HepG2 (cell line): ENCODE results near the gene NRDC. TPM values are rescaled to one million over a fixed set of nuclear protein-coding genes. Genes with fewer than 3 reads are reported as not detected.

Experiments used
- ATAC-seq: fragments of 200-7000 bp; cut with Tn5 transposase; 3 replicates; pipeline ENCODE4 v1.9.1; 2020; ENCODE audit warnings: mild to moderate bottlenecking, moderate library complexity
- BruUV-seq: library from RNA; stranded (reverse); fragments of 400-500 nt; replicated peaks from 2 replicates; lab custom pipeline; 2021; lab: Mats Ljungman, UMichigan
- CTCF ChIA-PET: fragments of 300-600 bp; formaldehyde crosslinking; extraction: SDS; loops from one replicate; lab custom pipeline; 2021; ENCODE audit warnings: low total read pairs, inconsistent platforms, low intra/inter-chr PET ratio; lab: Yijun Ruan, JAX
- POLR2A ChIA-PET: fragments of 350-600 bp; sonication (Branson Sonifier 250); formaldehyde crosslinking; loops from one replicate; lab custom pipeline; 2020; ENCODE audit warnings: antibody characterized with exemption, inconsistent platforms; lab: Yijun Ruan, JAX
- DNase-seq: peaks from one replicate; pipeline ENCODE4 v3.0.0-alpha.2; 2015; ENCODE audit warnings: low spot score
- FAIRE-seq: peaks from 3 replicates; lab custom pipeline; 2011; peaks lifted over from hg19 to GRCh38; lab: Jason Lieb, UNC
- H2AFZ ChIP-seq: one replicate; pipeline ENCODE4 v1.6.1; 2011; ENCODE audit warnings: low read length, inconsistent platforms
- H3K27ac ChIP-seq: fragments of 300-600 bp; 3 replicates; pipeline ENCODE4 v1.8.0; 2011; ENCODE audit warnings: mixed run types, mild to moderate bottlenecking, mixed read lengths, low read length, inconsistent platforms; ENCODE audit not compliant: insufficient read depth; ENCODE audit errors: extremely low read length
- H3K27me3 ChIP-seq, 2 experiments: fragments of 200-600 bp in 1 of 2; 2 replicates in 1 of 2; 3 replicates in 1 of 2; pipeline versions ENCODE4 v1.6.0 to v1.8.0; 2011; ENCODE audit warnings: low read length in 2 of 2, mild to moderate bottlenecking in 2 of 2, moderate library complexity in 2 of 2, inconsistent platforms in 1 of 2; ENCODE audit not compliant: insufficient read depth in 2 of 2, control insufficient read depth in 1 of 2
- H3K36me3 ChIP-seq, 2 experiments: fragments of 200-600 bp in 1 of 2; replicated peaks in 1 of 2; 2 replicates in 1 of 2; 3 replicates in 1 of 2; pipeline versions ENCODE4 v1.5.1 to v1.8.0; 2011; ENCODE audit warnings: low read length in 2 of 2, inconsistent platforms in 1 of 2; ENCODE audit not compliant: insufficient read depth in 2 of 2, control insufficient read depth in 1 of 2
- H3K4me1 ChIP-seq: 2 replicates; pipeline ENCODE4 v1.5.1; 2012; ENCODE audit warnings: low read length, inconsistent platforms; ENCODE audit not compliant: insufficient read depth
- H3K4me2 ChIP-seq: 2 replicates; pipeline ENCODE4 v1.6.0; 2011; ENCODE audit warnings: low read depth, low read length, inconsistent platforms
- H3K4me3 ChIP-seq, 3 experiments: fragments of 200-600 bp in 1 of 3; sonication (generic), shearing (Covaris generic) in 1 of 3; replicated peaks in 1 of 3; 2 replicates each; pipeline ENCODE4 v1.5.1; 2011 to 2016; ENCODE audit warnings: low read length in 3 of 3, inconsistent platforms in 2 of 3, low read depth in 2 of 3, mild to moderate bottlenecking in 2 of 3, control low read depth in 1 of 3, mixed read lengths in 1 of 3; ENCODE audit not compliant: insufficient read depth in 1 of 3
- H3K79me2 ChIP-seq: one replicate; pipeline ENCODE4 v1.6.1; 2011; ENCODE audit warnings: low read length, inconsistent platforms; ENCODE audit not compliant: insufficient read depth
- H3K9ac ChIP-seq: 2 replicates; pipeline ENCODE4 v1.6.0; 2011; ENCODE audit warnings: mild to moderate bottlenecking, low read depth, low read length, inconsistent platforms; ENCODE audit not compliant: insufficient read depth
- H3K9me3 ChIP-seq: 2 replicates; pipeline ENCODE4 v1.5.1; 2012; ENCODE audit warnings: mild to moderate bottlenecking, low read length
- H4K20me1 ChIP-seq: 2 replicates; pipeline ENCODE4 v1.6.0; 2011; ENCODE audit warnings: inconsistent platforms, mild to moderate bottlenecking, low read length, moderate library complexity; ENCODE audit not compliant: insufficient read depth
- BCL3 ChIP-seq: sonication (generic); formaldehyde crosslinking; IDR thresholded peaks from 2 replicates; pipeline ENCODE4 v1.5.1; 2020; ENCODE audit warnings: mild to moderate bottlenecking, missing genetic modification reagents, moderate library complexity
- CREB1 ChIP-seq, 2 experiments: fragments of 450-650 bp in 1 of 2; IDR thresholded peaks; 2 replicates each; pipeline ENCODE4 v1.6.1; 2016 to 2017; ENCODE audit warnings: control low read depth in 1 of 2, mild to moderate bottlenecking in 1 of 2, missing compliant biosample characterization in 1 of 2, missing genetic modification characterization in 1 of 2
- DMAP1 ChIP-seq: IDR thresholded peaks from 2 replicates; pipeline ENCODE4 v1.6.1; 2016
- EP300 ChIP-seq, 3 experiments: sonication (generic) in 1 of 3; formaldehyde crosslinking in 1 of 3; IDR thresholded peaks; 2 replicates each; pipeline versions ENCODE4 v1.5.1 to v1.6.1; 2011 to 2020; ENCODE audit warnings: low read depth in 2 of 3, low read length in 2 of 3, borderline replicate concordance in 1 of 3, improper control_type of control experiment in 1 of 3, mild to moderate bottlenecking in 1 of 3, missing genetic modification reagents in 1 of 3, moderate library complexity in 1 of 3
- FOSL2 ChIP-seq: sonication (generic); formaldehyde crosslinking; IDR thresholded peaks from 2 replicates; pipeline ENCODE4 v1.4.0; 2020; ENCODE audit warnings: missing genetic modification reagents
- FOXP1 ChIP-seq, 2 experiments: fragments of 450-650 bp in 1 of 2; IDR thresholded peaks; 2 replicates each; pipeline ENCODE4 v1.6.1; 2017 to 2018; ENCODE audit warnings: antibody characterized with exemption in 1 of 2
- HDAC6 ChIP-seq: fragments of 200-600 bp; sonication (generic); IDR thresholded peaks from 2 replicates; pipeline ENCODE4 v1.7.0; 2017; ENCODE audit warnings: mild to moderate bottlenecking, antibody characterized with exemption, low read length, low read depth
- HMG20B ChIP-seq: conservative IDR thresholded peaks from 2 replicates; pipeline ENCODE4 v1.6.1; 2016; ENCODE audit warnings: missing genetic modification reagents, missing compliant biosample characterization
- JUN ChIP-seq: sonication (generic); formaldehyde crosslinking; IDR thresholded peaks from 2 replicates; pipeline ENCODE4 v1.4.0; 2020; ENCODE audit warnings: mild to moderate bottlenecking, missing genetic modification reagents
- KLF13 ChIP-seq: sonication (generic); formaldehyde crosslinking; IDR thresholded peaks from 2 replicates; pipeline ENCODE4 v1.4.0; 2020; ENCODE audit warnings: mild to moderate bottlenecking, missing genetic modification reagents
- MAFK ChIP-seq, 2 experiments: IDR thresholded peaks in 1 of 2; conservative IDR thresholded peaks in 1 of 2; 2 replicates each; pipeline ENCODE4 v1.6.1; 2011; ENCODE audit warnings: improper control_type of control experiment in 2 of 2, low read length in 2 of 2
- RERE ChIP-seq: IDR thresholded peaks from 2 replicates; pipeline ENCODE4 v1.6.1; 2016; ENCODE audit warnings: low read depth, missing genetic modification reagents, missing compliant biosample characterization
- SIX1 ChIP-seq: sonication (generic); formaldehyde crosslinking; IDR thresholded peaks from 2 replicates; pipeline ENCODE4 v1.4.0; 2020; ENCODE audit warnings: missing genetic modification reagents, borderline replicate concordance
- XRCC5 ChIP-seq: fragments of 200-400 bp; formaldehyde crosslinking; optimal IDR thresholded peaks from 2 replicates; pipeline ENCODE3; 2017; ENCODE audit warnings: mild to moderate bottlenecking, low read length
- YEATS2 ChIP-seq: sonication (generic); formaldehyde crosslinking; IDR thresholded peaks from 2 replicates; pipeline ENCODE4 v1.4.0; 2020; ENCODE audit warnings: missing genetic modification reagents, borderline replicate concordance
- ZNF451 ChIP-seq: sonication (generic); formaldehyde crosslinking; IDR thresholded peaks from 2 replicates; pipeline ENCODE4 v1.5.0; 2020; ENCODE audit warnings: mild to moderate bottlenecking, missing genetic modification reagents
- ZNF570 ChIP-seq: sonication (generic); formaldehyde crosslinking; IDR thresholded peaks from 2 replicates; pipeline ENCODE4 v1.4.0; 2020; ENCODE audit warnings: mild to moderate bottlenecking, missing genetic modification reagents, borderline replicate concordance
- WGBS: methylation state at CpG from one replicate; pipeline ENCODE4 v1.1.6; 2017; ENCODE audit warnings: low lambda C conversion rate; 5-methylcytosine and 5-hydroxymethylcytosine counted together
- in situ Hi-C: cut with HindIII; loops from 2 replicates; pipeline ENCODE4 v1.10.0; 2017; ENCODE audit warnings: low pct_unique_long_range_greater_than_20kb; ENCODE audit not compliant: extremely low pct_ligation_motif_present
- intact Hi-C: fragments of 100-400 bp; cut with micrococcal nuclease; formaldehyde crosslinking; loops from one replicate; pipeline ENCODE4 v1.10.0; 2022; ENCODE audit not compliant: unreplicated experiment
- polyA plus RNA-seq, 8 experiments: library from polyadenylated mRNA; depleted of rRNA in 3 of 8; stranded (reverse) in 7 of 8; unstranded in 1 of 8; fragments of >200 nt; fragmentation: Illumina TruSeq in 4 of 8; extraction: Trizol in 4 of 8; gene quantifications; 2 replicates each; pipeline versions ENCODE4 v1.2.1 to v1.2.3, GENCODE V29; 2011 to 2016; ENCODE audit warnings: low read depth in 4 of 8, missing spikeins in 1 of 8, mixed read lengths in 1 of 8; ENCODE audit not compliant: insufficient read depth in 1 of 8
- total RNA-seq, 5 experiments: library from RNA; depleted of rRNA; stranded (reverse); fragments of >200 nt; fragmentation: Illumina TruSeq; extraction: Trizol; gene quantifications; 2 replicates each; pipeline ENCODE4 v1.2.3, GENCODE V29; 2016; ENCODE audit warnings: low read depth in 1 of 5
- TF ChIP-seq, protein P1 (sequence below): sonication (generic); formaldehyde crosslinking; IDR thresholded peaks from 2 replicates; pipeline ENCODE4 v1.4.0; 2020; ENCODE audit warnings: missing genetic modification reagents

Gene NRDC
- total and polyA plus RNA-seq, 2 of the 13 experiments (the other 11 are each of a cell fraction or from before 2014, with no cell fraction given), result 57.6 to 64.9 TPM

DNA sequence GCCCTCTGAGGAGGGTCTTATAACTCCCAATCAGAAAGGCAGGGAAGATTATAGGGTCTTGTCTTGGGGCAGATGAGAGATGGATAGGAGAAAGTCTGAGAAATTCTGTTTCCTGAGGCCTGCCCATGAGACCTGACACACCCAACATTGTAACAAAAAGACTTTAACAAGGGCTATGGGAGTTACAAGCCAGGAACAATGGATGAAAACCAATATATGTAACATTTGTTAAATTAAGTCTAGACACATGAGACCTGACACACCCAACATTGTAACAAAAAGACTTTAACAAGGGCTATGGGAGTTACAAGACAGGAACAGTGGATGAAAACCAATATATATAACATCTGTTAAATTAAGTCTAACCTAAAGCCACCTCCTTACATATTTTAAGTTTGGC, 21.8 kb downstream of the NRDC start (continued):
- TF ChIP-seq RERE (no peak), HMG20B (CRISPR knock-in tag) (no peak), MAFK (conservative IDR thresholded peaks at IDR 0.05 in 1 of 2, IDR thresholded peaks at IDR 0.05 in 1 of 2; ENCODE audit: low read length in 2 of 2) (no peak), SIX1 (CRISPR knock-in tag) (no peak), DMAP1 (no peak)
- TF ChIP-seq, protein P1, sequence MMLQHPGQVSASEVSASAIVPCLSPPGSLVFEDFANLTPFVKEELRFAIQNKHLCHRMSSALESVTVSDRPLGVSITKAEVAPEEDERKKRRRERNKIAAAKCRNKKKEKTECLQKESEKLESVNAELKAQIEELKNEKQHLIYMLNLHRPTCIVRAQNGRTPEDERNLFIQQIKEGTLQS (CRISPR knock-in tag), result no peak

- Histone ChIP-seq H3K27ac (no peak overlapping the region), H3K9me3 (no peaks in the 10 kb centered on the region), H3K4me3 (no peak overlapping the region), H2AFZ (no peak overlapping the region), H3K4me1 (no peaks in the 10 kb centered on the region), H3K79me2 (peaks cover 2% of the 10 kb centered on the region)
- POLR2A ChIA-PET, result no interaction called here
- FAIRE-seq (no peak), DNase-seq (no peak)
- no TSS peak for BruUV-seq
- no peak for TF ChIP-seq FOXP1 (IDR thresholded peaks at IDR 0.05)
- no peak for TF ChIP-seq FOXP1 (CRISPR knock-in tag; IDR thresholded peaks at IDR 0.05)
- TF ChIP-seq JUN (CRISPR knock-in tag), result no peak
- TF ChIP-seq ZNF570 (CRISPR knock-in tag), result no peak
- TF ChIP-seq KLF13 (CRISPR knock-in tag), result no peak
- TF ChIP-seq XRCC5, result no peak
- no peak for TF ChIP-seq FOSL2 (CRISPR knock-in tag)
- TF ChIP-seq CREB1 (IDR thresholded peaks at IDR 0.05), result no peak
- no peak for TF ChIP-seq CREB1 (CRISPR knock-in tag; IDR thresholded peaks at IDR 0.05)
- TF ChIP-seq YEATS2 (CRISPR knock-in tag), result no peak
- TF ChIP-seq BCL3 (CRISPR knock-in tag), result no peak
- no peak for TF ChIP-seq ZNF451 (CRISPR knock-in tag)
- no peak for TF ChIP-seq EP300 (IDR thresholded peaks at IDR 0.05; ENCODE audit: low read depth in 2 of 2, low read length in 2 of 2)
- no peak for TF ChIP-seq EP300 (CRISPR knock-in tag; IDR thresholded peaks at IDR 0.05; ENCODE audit: borderline replicate concordance)
- TF ChIP-seq HDAC6, result no peak
- TF ChIP-seq, all 625 proteins: peak for 0
- CTCF ChIA-PET, result no interaction called here
- Histone ChIP-seq H4K20me1 (no peaks in the 10 kb centered on the region), H3K27me3 (no peaks in the 10 kb centered on the region), H3K9ac (no peak overlapping the region), H3K36me3 (peaks cover 0 to 15% of the 10 kb centered on the region in 2 experiments; a peak in 2 of 5 replicates), H3K4me2 (no peak overlapping the region)
- in situ Hi-C loops (no loop called here), intact Hi-C loops (no loop called here)
- WGBS, result 99% methylated on average over 3 of the region's 3 CpGs
- no peak for ATAC-seq
Observed at GRCh38 chr1:51855624-51856023, 22.9 kb downstream of the NRDC start.
